Neuronal stem cell (in vitro differentiated cells): ENCODE measurements around the gene KRTAP2-4.
"Not testable (repeated sequence)": the region's sequence is repeated elsewhere in the genome, so short reads cannot be mapped to it uniquely, and the experiment has no call there.

Experiments
- DNase-seq: peaks from one replicate; pipeline ENCODE4 v3.0.0-alpha.2; 2013; ENCODE audit warnings: low spot score
- H2AFZ ChIP-seq: one replicate; pipeline ENCODE4 v1.6.1; 2013; ENCODE audit warnings: mild to moderate bottlenecking, low read length, inconsistent platforms
- H2AK5ac ChIP-seq: 2 replicates; pipeline ENCODE4 v1.6.1; 2013; ENCODE audit warnings: low read depth, mild to moderate bottlenecking, inconsistent platforms, low read length, moderate library complexity, mixed read lengths
- H2BK120ac ChIP-seq: 2 replicates; pipeline ENCODE4 v1.6.1; 2013; ENCODE audit warnings: low read depth, mild to moderate bottlenecking, inconsistent platforms, low read length, moderate library complexity, mixed read lengths
- H2BK12ac ChIP-seq: one replicate; pipeline ENCODE4 v1.6.1; 2013; ENCODE audit warnings: low read length, inconsistent platforms
- H2BK15ac ChIP-seq: 2 replicates; pipeline ENCODE4 v1.6.1; 2013; ENCODE audit warnings: mild to moderate bottlenecking, low read length, inconsistent platforms, mixed read lengths
- H2BK5ac ChIP-seq: one replicate; pipeline ENCODE4 v1.6.1; 2013; ENCODE audit warnings: inconsistent platforms, mild to moderate bottlenecking, low read length, moderate library complexity
- H3K14ac ChIP-seq: one replicate; pipeline ENCODE4 v1.6.1; 2013; ENCODE audit warnings: low read length, inconsistent platforms
- H3K18ac ChIP-seq: 2 replicates; pipeline ENCODE4 v1.6.1; 2013; ENCODE audit warnings: low read length, inconsistent platforms
- H3K23ac ChIP-seq: 2 replicates; pipeline ENCODE4 v1.6.1; 2013; ENCODE audit warnings: low read depth, mild to moderate bottlenecking, mixed read lengths, low read length, inconsistent platforms; ENCODE audit not compliant: poor library complexity
- H3K27ac ChIP-seq: replicated peaks from 3 replicates; pipeline ENCODE4 v1.5.1; 2013; ENCODE audit warnings: low read length, inconsistent platforms
- H3K27me3 ChIP-seq, 3 experiments: 2 replicates each; pipeline ENCODE4 v1.6.1; 2013; ENCODE audit warnings: low read length in 3 of 3, mild to moderate bottlenecking in 2 of 3, inconsistent platforms in 1 of 3, low read depth in 1 of 3, mixed read lengths in 1 of 3, moderate library complexity in 1 of 3; ENCODE audit not compliant: control insufficient read depth in 3 of 3, insufficient read depth in 3 of 3
- H3K36me3 ChIP-seq, 2 donors: replicated peaks in 1 of 2; 2 replicates each; pipeline ENCODE4 v1.6.1; 2013; ENCODE audit warnings: low read length in 2 of 2; ENCODE audit not compliant: control insufficient read depth in 2 of 2, insufficient read depth in 2 of 2
- H3K4ac ChIP-seq: 2 replicates; pipeline ENCODE4 v1.6.1; 2013; ENCODE audit warnings: inconsistent platforms, mild to moderate bottlenecking, low read length, moderate library complexity
- H3K4me1 ChIP-seq, 2 donors: 1 replicate in 1 of 2; 2 replicates in 1 of 2; pipeline ENCODE4 v1.6.1; 2013; ENCODE audit warnings: low read length in 2 of 2, low read depth in 1 of 2; ENCODE audit not compliant: control insufficient read depth in 2 of 2, insufficient read depth in 1 of 2
- H3K4me2 ChIP-seq: one replicate; pipeline ENCODE4 v1.6.1; 2013; ENCODE audit warnings: mild to moderate bottlenecking, low read length, inconsistent platforms; ENCODE audit not compliant: insufficient read depth, poor library complexity, severe bottlenecking
- H3K4me3 ChIP-seq, 2 donors: 2 replicates each; pipeline ENCODE4 v1.5.1; 2013; ENCODE audit warnings: low read length in 2 of 2, mild to moderate bottlenecking in 2 of 2, inconsistent platforms in 1 of 2, moderate library complexity in 1 of 2
- H3K79me1 ChIP-seq: one replicate; pipeline ENCODE4 v1.6.1; 2013; ENCODE audit warnings: low read depth, mild to moderate bottlenecking, inconsistent platforms, low read length, moderate library complexity
- H3K9ac ChIP-seq: one replicate; pipeline ENCODE4 v1.6.1; 2013; ENCODE audit warnings: mild to moderate bottlenecking, low read depth, low read length, inconsistent platforms; ENCODE audit not compliant: poor library complexity
- H3K9me3 ChIP-seq, 2 donors: replicated peaks in 1 of 2; 2 replicates each; pipeline versions ENCODE3 to v1.6.1; 2013; ENCODE audit warnings: low read length in 2 of 2, mild to moderate bottlenecking in 2 of 2, inconsistent platforms in 1 of 2, low read depth in 1 of 2, mixed read lengths in 1 of 2, moderate library complexity in 1 of 2; ENCODE audit not compliant: control insufficient read depth in 2 of 2, insufficient read depth in 1 of 2
- H4K8ac ChIP-seq: one replicate; pipeline ENCODE4 v1.6.1; 2013; ENCODE audit warnings: low read depth, mild to moderate bottlenecking, inconsistent platforms, low read length, moderate library complexity
- H4K91ac ChIP-seq: one replicate; pipeline ENCODE4 v1.6.1; 2013; ENCODE audit warnings: low read length, low read depth, mild to moderate bottlenecking, inconsistent platforms; ENCODE audit not compliant: poor library complexity
- WGBS, 2 donors: extraction: QIAGEN DNeasy Blood & Tissue Kit; methylation state at CpG; one replicate each; pipeline ENCODE4 v1.1.7; 2013; ENCODE audit warnings: missing lambda C conversion rate in 2 of 2, mixed read lengths in 1 of 2; ENCODE audit not compliant: insufficient read length in 2 of 2, insufficient replicate concordance in 1 of 2; ENCODE audit errors: extremely low coverage in 2 of 2; 5-methylcytosine and 5-hydroxymethylcytosine counted together

KRTAP2-4 gene

DNA sequence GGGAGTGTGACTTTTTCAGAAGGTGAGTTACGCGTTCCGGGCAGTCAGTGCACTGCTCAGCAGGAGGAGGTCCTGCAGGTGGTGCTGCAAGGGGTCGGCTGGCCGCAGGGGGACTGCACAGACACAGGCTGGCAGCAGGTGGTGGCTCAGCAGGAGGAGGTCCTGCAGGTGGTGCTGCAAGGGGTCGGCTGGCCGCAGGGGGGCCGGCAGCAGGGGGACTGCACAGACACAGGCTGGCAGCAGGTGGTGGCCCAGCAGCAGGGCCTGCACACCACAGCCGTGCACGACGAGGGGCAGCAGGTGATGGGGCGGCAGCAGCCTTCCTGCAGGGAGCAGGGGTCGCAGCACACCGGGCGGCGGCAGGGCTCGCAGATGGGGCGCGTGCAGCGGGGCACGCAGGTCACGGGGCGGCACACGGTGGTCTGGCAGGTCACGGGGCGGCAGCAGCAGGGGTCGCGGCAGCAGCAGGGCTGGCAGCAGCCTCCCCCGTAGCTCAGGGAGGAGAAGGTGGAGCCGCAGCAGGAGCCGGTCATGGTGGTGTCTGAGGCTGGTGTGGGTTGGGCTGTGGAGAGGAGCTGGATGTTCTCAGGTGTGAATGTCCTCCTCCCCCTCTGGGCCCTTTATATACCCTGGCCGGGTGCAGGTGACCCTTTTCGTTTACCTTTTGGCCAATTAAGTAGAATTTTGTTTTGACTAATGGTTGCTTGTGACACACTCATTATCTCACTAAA lies 18.8 kb downstream of the KRTAP2-4 start, which contains the start of gene KRTAP2-1:
Gene KRTAP2-1 (minus strand): TSS at position 582 of the 731 bp plus-strand sequence. CDS start 49 bp downstream, at position 533.
- not testable (repeated sequence) for H3K27ac ChIP-seq, H3K27me3 ChIP-seq, H3K9ac ChIP-seq, H2BK5ac ChIP-seq, H4K8ac ChIP-seq, H3K23ac ChIP-seq, H3K18ac ChIP-seq, H4K91ac ChIP-seq, H2BK120ac ChIP-seq, H3K36me3 ChIP-seq, DNase-seq, H3K4ac ChIP-seq, H2AFZ ChIP-seq, H3K4me2 ChIP-seq, H2AK5ac ChIP-seq, H2BK12ac ChIP-seq, H2BK15ac ChIP-seq, H3K79me1 ChIP-seq, H3K14ac ChIP-seq, H3K4me3 ChIP-seq, H3K4me1 ChIP-seq, H3K9me3 ChIP-seq
- WGBS, 2 donors = no CpG with 5 or more reads among the region's 33 CpGs

DNA sequence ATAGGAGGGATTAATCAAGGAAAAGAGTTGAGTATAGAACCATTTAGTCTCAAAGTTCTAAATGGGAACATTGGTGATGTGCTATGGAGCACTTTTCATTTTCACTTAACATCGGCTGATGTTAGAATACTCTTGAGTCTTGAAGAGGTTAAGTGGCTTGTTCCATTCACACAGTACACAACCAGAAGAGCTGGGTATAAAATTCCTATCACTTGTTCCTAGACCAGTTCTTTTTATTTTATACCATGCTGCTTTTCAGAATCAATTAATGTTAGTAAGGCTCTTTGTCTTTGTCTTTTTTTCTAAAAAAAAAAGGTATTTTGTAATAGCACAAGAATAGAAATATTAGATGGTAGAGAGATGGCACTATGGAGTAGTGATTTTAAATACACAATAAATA lies 22.7 kb downstream of the KRTAP2-4 start:
- no peak overlapping the region for H2BK120ac ChIP-seq
- no peaks in the 10 kb centered on the region for H3K27me3 ChIP-seq
- H3K23ac ChIP-seq = no peak overlapping the region
- H3K9me3 ChIP-seq = no peaks in the 10 kb centered on the region
- H2BK15ac ChIP-seq = no peak overlapping the region
- no peaks in the 10 kb centered on the region for H3K4me1 ChIP-seq
- no peak overlapping the region for H3K4me3 ChIP-seq
- H3K9ac ChIP-seq = no peak overlapping the region
- no peak overlapping the region for H3K27ac ChIP-seq
- no peak overlapping the region for H3K4ac ChIP-seq
- DNase-seq = no peak
- H4K8ac ChIP-seq = no peak overlapping the region
- no peak overlapping the region for H4K91ac ChIP-seq
- no peak overlapping the region for H2AFZ ChIP-seq
- no peak overlapping the region for H2BK5ac ChIP-seq
- no CpG with 5 or more reads among the region's 1 CpG for WGBS, 2 donors
- H2BK12ac ChIP-seq = no peak overlapping the region
- H3K18ac ChIP-seq = no peak overlapping the region
- H3K4me2 ChIP-seq = no peak overlapping the region
- H3K14ac ChIP-seq = no peak overlapping the region
- no peaks in the 10 kb centered on the region for H3K79me1 ChIP-seq
- no peaks in the 10 kb centered on the region for H3K36me3 ChIP-seq
- no peak overlapping the region for H2AK5ac ChIP-seq

DNA sequence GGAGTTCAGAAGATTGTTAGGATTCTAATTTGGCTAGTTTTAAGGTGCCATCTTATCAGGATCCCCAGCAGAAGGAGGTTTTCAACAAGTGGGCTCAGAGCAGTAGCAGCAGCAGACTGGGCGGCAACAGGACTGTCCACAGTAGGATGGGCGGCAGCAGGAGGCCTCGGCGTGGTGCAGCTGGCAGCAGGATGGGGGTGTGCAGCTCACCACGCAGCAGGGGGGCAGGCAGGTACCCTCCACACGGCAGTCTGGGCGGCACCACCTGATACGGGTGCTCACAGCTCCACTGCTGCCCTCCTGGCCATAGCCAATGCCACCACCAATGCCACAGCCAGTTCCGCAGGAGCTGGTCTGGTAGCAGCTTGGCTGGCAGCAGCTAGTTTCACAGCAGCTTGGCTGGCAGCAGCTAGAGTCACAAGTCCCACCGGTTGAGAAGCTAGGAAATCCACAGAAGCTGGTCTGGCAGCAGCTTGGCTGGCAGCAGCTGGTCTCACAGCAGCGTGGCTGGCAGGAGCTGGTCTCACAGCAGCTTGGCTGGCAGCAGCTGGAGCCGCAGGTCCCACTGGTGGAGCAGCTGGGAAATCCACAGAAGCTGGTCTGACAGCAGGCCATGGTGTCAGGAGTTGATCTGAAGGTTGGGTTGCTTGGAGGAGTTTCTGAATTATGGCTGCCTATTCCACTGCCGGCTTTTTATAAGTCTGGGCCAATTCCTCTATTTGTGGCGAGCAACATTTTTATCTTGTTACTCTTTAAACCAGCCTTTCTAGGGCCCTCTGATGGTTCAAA lies 24.7 kb downstream of the KRTAP2-4 start, which contains the start of gene KRTAP1-1:
Gene KRTAP1-1 (minus strand): TSS at position 668 of the 789 bp plus-strand sequence. CDS start 53 bp downstream, at position 615.
- not testable (repeated sequence) for H2BK15ac ChIP-seq, H3K9me3 ChIP-seq, H3K27ac ChIP-seq, H3K4me2 ChIP-seq, H2BK120ac ChIP-seq, H3K79me1 ChIP-seq, H2AK5ac ChIP-seq, H3K4me3 ChIP-seq, H3K27me3 ChIP-seq, H3K4me1 ChIP-seq, H3K9ac ChIP-seq, H2BK12ac ChIP-seq, H2BK5ac ChIP-seq, DNase-seq, H3K23ac ChIP-seq, H3K4ac ChIP-seq, H2AFZ ChIP-seq, H3K18ac ChIP-seq, H4K91ac ChIP-seq, H4K8ac ChIP-seq, H3K36me3 ChIP-seq
- WGBS, 2 donors = no CpG with 5 or more reads among the region's 14 CpGs
- peak within 1 kb of the TSS; percentile 38 for H3K14ac ChIP-seq

DNA sequence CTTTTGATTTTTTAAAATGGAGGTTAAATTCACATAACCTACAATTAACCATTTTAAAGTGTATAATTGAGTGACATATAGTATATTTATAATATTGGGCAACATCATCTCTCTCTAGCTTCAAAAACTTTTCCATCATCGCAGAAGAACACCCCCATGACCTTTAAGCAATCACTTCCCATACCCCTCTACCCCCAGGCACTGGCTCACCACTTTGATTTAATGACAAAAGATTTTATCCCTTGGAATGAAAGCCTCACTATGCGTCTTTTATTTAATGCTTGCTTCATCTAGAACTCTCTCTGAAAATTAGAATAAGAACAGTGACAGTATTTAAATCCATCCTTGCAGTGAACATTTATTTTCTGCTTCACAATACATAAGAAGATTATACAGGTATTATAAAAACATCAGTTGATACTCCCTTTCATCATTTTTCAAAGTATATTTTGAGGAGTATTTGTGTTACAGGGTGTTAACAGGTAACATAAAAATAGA lies 27.8 kb downstream of the KRTAP2-4 start:
- no peaks in the 10 kb centered on the region for H3K27me3 ChIP-seq
- no peak overlapping the region for H3K14ac ChIP-seq
- no peaks in the 10 kb centered on the region for H3K4me1 ChIP-seq
- no peak for DNase-seq
- no peak overlapping the region for H2AFZ ChIP-seq
- H3K79me1 ChIP-seq = no peaks in the 10 kb centered on the region
- no peak overlapping the region for H4K91ac ChIP-seq
- no peak overlapping the region for H2AK5ac ChIP-seq
- WGBS, 2 donors = no CpG with 5 or more reads among the region's 2 CpGs
- no peak overlapping the region for H3K4me2 ChIP-seq
- H2BK5ac ChIP-seq = no peak overlapping the region
- no peak overlapping the region for H2BK120ac ChIP-seq
- H3K18ac ChIP-seq = no peak overlapping the region
- H3K36me3 ChIP-seq = no peaks in the 10 kb centered on the region
- no peak overlapping the region for H3K27ac ChIP-seq
- no peak overlapping the region for H2BK15ac ChIP-seq
- no peak overlapping the region for H3K4me3 ChIP-seq
- H3K23ac ChIP-seq = no peak overlapping the region
- no peaks in the 10 kb centered on the region for H3K9me3 ChIP-seq
- H3K9ac ChIP-seq = no peak overlapping the region
- no peak overlapping the region for H2BK12ac ChIP-seq
- no peak overlapping the region for H3K4ac ChIP-seq
- H4K8ac ChIP-seq = no peak overlapping the region
